ENCODE measurements around the gene AP3D1.
"Not testable (repeated sequence)": the region's sequence is repeated elsewhere in the genome, so short reads cannot be mapped to it uniquely, and the experiment has no call there.

The AP3D1 gene

GRCh38 chr19:2108251-2109016, 42.9 kb downstream of the AP3D1 start:
- no peak for FAIRE-seq

GRCh38 chr19:2103045-2103707, 48.2 kb downstream of the AP3D1 start:
- FAIRE-seq: no peak

GRCh38 chr19:2101417-2102335, 49.7 kb downstream of the AP3D1 start:
- no peak for FAIRE-seq

- FAIRE-seq: no peak
These were observed 50.7 kb downstream of the AP3D1 start for GRCh38 chr19:2100719-2101061.

GRCh38 chr19:2099937-2100718, 51.2 kb downstream of the AP3D1 start:
- no peak for FAIRE-seq

GRCh38 chr19:2099054-2099501, 52.3 kb downstream of the AP3D1 start:
- no peak for FAIRE-seq

- FAIRE-seq: no peak
These were observed 53.5 kb downstream of the AP3D1 start for GRCh38 chr19:2097886-2098327.

GRCh38 chr19:2097203-2097885, 54.0 kb downstream of the AP3D1 start:
- FAIRE-seq: no peak

- peak; percentile 21 for FAIRE-seq
These were observed 54.7 kb downstream of the AP3D1 start, which contains the start of gene IZUMO4 for GRCh38 chr19:2096480-2097202. Gene IZUMO4 (plus strand): TSS chr19:2096915. CDS start chr19:2096946, 31 bp downstream.

GRCh38 chr19:2096034-2096479, 55.3 kb downstream of the AP3D1 start, which contains the start of gene MOB3A:
Gene MOB3A (minus strand): TSS chr19:2096326. CDS start chr19:2078560, 17,766 bp downstream.
- no peak for FAIRE-seq

GRCh38 chr19:2091926-2092525, 59.3 kb downstream of the AP3D1 start:
- not testable (repeated sequence) for FAIRE-seq

- no peak for FAIRE-seq
These were observed 61.7 kb downstream of the AP3D1 start for GRCh38 chr19:2089727-2090053.

GRCh38 chr19:2089001-2089711, 62.2 kb downstream of the AP3D1 start:
- no peak for FAIRE-seq

GRCh38 chr19:2087621-2088100, 63.7 kb downstream of the AP3D1 start:
- no peak for FAIRE-seq

GRCh38 chr19:2086695-2087620, 64.4 kb downstream of the AP3D1 start:
- not testable (repeated sequence) for FAIRE-seq

- FAIRE-seq: no peak
These were observed 66.2 kb downstream of the AP3D1 start for GRCh38 chr19:2084993-2085720.

GRCh38 chr19:2083174-2083854, 68.1 kb downstream of the AP3D1 start:
- FAIRE-seq: no peak

Data from islet of Langerhans (tissue), 1 donor.